Vagina (tissue), 2 donors: ENCODE data around the gene VDAC1.

ENCODE experiments used
- CTCF ChIP-seq, 3 experiments: fragments of 450-650 bp in 2 of 3; fragments of 200-600 bp in 1 of 3; sonication (generic) in 1 of 3; IDR thresholded peaks; one replicate each; pipeline ENCODE4 v1.5.1; 2017 to 2019; ENCODE audit warnings: antibody characterized with exemption in 3 of 3, mild to moderate bottlenecking in 2 of 3, moderate library complexity in 2 of 3
- POLR2A ChIP-seq, 2 donors: fragments of 450-650 bp; IDR thresholded peaks; one replicate each; pipeline ENCODE4 v1.6.1; 2017; ENCODE audit warnings: antibody characterized with exemption in 2 of 2, mild to moderate bottlenecking in 2 of 2, moderate library complexity in 2 of 2

DNA sequence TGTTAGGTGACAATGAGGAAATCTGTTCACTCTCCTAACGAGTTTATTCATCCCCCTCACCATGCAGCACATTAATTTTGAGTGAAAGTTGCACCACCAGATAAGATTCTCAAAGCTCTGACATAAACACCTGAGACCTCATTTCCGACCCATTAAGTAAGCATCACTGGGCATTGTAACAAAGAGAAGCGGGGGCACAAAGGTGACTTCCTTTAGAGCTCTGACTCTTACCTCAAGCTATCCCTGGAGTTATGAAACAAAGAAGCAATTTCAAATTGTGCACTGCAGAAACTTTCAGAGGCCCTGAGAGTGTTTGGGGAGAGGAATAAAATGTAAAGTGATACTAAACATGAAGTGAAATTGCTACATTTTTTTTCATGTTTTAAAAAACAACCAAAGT is 65.8 kb downstream of the VDAC1 start:
- no peak for TF ChIP-seq CTCF (IDR thresholded peaks at IDR 0.05)
- TF ChIP-seq POLR2A (IDR thresholded peaks at IDR 0.05): no peak
